ENCODE measurements around the gene ZBTB16.

DNA sequence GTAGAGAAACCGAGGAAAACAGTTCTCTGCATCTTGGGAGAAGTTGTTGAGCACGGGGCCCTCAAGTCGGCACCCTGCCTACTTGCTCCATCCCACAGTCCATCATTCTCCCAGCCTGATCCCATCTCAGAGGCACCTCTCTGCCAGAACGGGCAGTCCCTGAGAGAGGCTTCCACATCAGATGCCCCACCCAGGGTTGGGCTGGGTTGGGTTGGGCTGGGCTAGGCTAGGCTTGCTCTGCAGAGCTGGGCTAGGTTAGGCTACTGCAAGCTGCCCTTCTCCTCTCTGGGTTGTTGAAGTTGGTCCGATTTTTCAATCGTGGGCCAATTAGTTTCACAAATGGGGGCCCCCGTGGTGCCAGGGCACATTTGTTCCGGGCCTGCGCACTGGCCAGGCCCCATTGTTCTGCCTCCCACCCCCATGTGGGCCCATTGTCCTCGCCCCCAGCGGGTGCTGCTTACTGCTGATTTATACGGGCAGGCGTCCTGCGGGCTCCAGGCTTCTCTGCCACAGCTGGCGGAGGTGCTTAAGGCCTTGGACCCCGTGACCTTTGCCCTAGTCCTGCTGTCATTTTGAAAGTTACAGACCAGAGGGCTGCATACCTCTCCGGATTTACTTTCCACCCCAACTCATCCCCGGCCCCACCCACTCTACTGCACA lies 173.0 kb downstream of the ZBTB16 start:
- TF ChIP-seq, protein P1, sequence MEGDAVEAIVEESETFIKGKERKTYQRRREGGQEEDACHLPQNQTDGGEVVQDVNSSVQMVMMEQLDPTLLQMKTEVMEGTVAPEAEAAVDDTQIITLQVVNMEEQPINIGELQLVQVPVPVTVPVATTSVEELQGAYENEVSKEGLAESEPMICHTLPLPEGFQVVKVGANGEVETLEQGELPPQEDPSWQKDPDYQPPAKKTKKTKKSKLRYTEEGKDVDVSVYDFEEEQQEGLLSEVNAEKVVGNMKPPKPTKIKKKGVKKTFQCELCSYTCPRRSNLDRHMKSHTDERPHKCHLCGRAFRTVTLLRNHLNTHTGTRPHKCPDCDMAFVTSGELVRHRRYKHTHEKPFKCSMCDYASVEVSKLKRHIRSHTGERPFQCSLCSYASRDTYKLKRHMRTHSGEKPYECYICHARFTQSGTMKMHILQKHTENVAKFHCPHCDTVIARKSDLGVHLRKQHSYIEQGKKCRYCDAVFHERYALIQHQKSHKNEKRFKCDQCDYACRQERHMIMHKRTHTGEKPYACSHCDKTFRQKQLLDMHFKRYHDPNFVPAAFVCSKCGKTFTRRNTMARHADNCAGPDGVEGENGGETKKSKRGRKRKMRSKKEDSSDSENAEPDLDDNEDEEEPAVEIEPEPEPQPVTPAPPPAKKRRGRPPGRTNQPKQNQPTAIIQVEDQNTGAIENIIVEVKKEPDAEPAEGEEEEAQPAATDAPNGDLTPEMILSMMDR (IDR thresholded peaks at IDR 0.05) = no peak
- no peak for TF ChIP-seq POLR2A (IDR thresholded peaks at IDR 0.05)

Measured in testis (tissue), 2 donors.